HepG2 (cell line): ENCODE results near the gene POU6F2. TPM values are rescaled to one million over a fixed set of nuclear protein-coding genes. Genes with fewer than 3 reads are reported as not detected.

ENCODE experiments used
- ATAC-seq: fragments of 200-7000 bp; cut with Tn5 transposase; 3 replicates; pipeline ENCODE4 v1.9.1; 2020; ENCODE audit warnings: mild to moderate bottlenecking, moderate library complexity
- BruUV-seq: library from RNA; stranded (reverse); fragments of 400-500 nt; replicated peaks from 2 replicates; lab custom pipeline; 2021; lab: Mats Ljungman, UMichigan
- CTCF ChIA-PET: fragments of 300-600 bp; formaldehyde crosslinking; extraction: SDS; loops from one replicate; lab custom pipeline; 2021; ENCODE audit warnings: low total read pairs, inconsistent platforms, low intra/inter-chr PET ratio; lab: Yijun Ruan, JAX
- POLR2A ChIA-PET: fragments of 350-600 bp; sonication (Branson Sonifier 250); formaldehyde crosslinking; loops from one replicate; lab custom pipeline; 2020; ENCODE audit warnings: antibody characterized with exemption, inconsistent platforms; lab: Yijun Ruan, JAX
- DNase-seq: peaks from one replicate; pipeline ENCODE4 v3.0.0-alpha.2; 2015; ENCODE audit warnings: low spot score
- FAIRE-seq: peaks from 3 replicates; lab custom pipeline; 2011; peaks lifted over from hg19 to GRCh38; lab: Jason Lieb, UNC
- H2AFZ ChIP-seq: one replicate; pipeline ENCODE4 v1.6.1; 2011; ENCODE audit warnings: low read length, inconsistent platforms
- H3K27ac ChIP-seq: fragments of 300-600 bp; 3 replicates; pipeline ENCODE4 v1.8.0; 2011; ENCODE audit warnings: mixed run types, mild to moderate bottlenecking, mixed read lengths, low read length, inconsistent platforms; ENCODE audit not compliant: insufficient read depth; ENCODE audit errors: extremely low read length
- H3K27me3 ChIP-seq, 2 experiments: fragments of 200-600 bp in 1 of 2; 2 replicates in 1 of 2; 3 replicates in 1 of 2; pipeline versions ENCODE4 v1.6.0 to v1.8.0; 2011; ENCODE audit warnings: low read length in 2 of 2, mild to moderate bottlenecking in 2 of 2, moderate library complexity in 2 of 2, inconsistent platforms in 1 of 2; ENCODE audit not compliant: insufficient read depth in 2 of 2, control insufficient read depth in 1 of 2
- H3K36me3 ChIP-seq, 2 experiments: fragments of 200-600 bp in 1 of 2; replicated peaks in 1 of 2; 2 replicates in 1 of 2; 3 replicates in 1 of 2; pipeline versions ENCODE4 v1.5.1 to v1.8.0; 2011; ENCODE audit warnings: low read length in 2 of 2, inconsistent platforms in 1 of 2; ENCODE audit not compliant: insufficient read depth in 2 of 2, control insufficient read depth in 1 of 2
- H3K4me1 ChIP-seq: 2 replicates; pipeline ENCODE4 v1.5.1; 2012; ENCODE audit warnings: low read length, inconsistent platforms; ENCODE audit not compliant: insufficient read depth
- H3K4me2 ChIP-seq: 2 replicates; pipeline ENCODE4 v1.6.0; 2011; ENCODE audit warnings: low read depth, low read length, inconsistent platforms
- H3K4me3 ChIP-seq, 3 experiments: fragments of 200-600 bp in 1 of 3; sonication (generic), shearing (Covaris generic) in 1 of 3; replicated peaks in 1 of 3; 2 replicates each; pipeline ENCODE4 v1.5.1; 2011 to 2016; ENCODE audit warnings: low read length in 3 of 3, inconsistent platforms in 2 of 3, low read depth in 2 of 3, mild to moderate bottlenecking in 2 of 3, control low read depth in 1 of 3, mixed read lengths in 1 of 3; ENCODE audit not compliant: insufficient read depth in 1 of 3
- H3K79me2 ChIP-seq: one replicate; pipeline ENCODE4 v1.6.1; 2011; ENCODE audit warnings: low read length, inconsistent platforms; ENCODE audit not compliant: insufficient read depth
- H3K9ac ChIP-seq: 2 replicates; pipeline ENCODE4 v1.6.0; 2011; ENCODE audit warnings: mild to moderate bottlenecking, low read depth, low read length, inconsistent platforms; ENCODE audit not compliant: insufficient read depth
- H3K9me3 ChIP-seq: 2 replicates; pipeline ENCODE4 v1.5.1; 2012; ENCODE audit warnings: mild to moderate bottlenecking, low read length
- H4K20me1 ChIP-seq: 2 replicates; pipeline ENCODE4 v1.6.0; 2011; ENCODE audit warnings: inconsistent platforms, mild to moderate bottlenecking, low read length, moderate library complexity; ENCODE audit not compliant: insufficient read depth
- SP2 ChIP-seq: sonication (generic); formaldehyde crosslinking; IDR thresholded peaks from 2 replicates; pipeline ENCODE4 v1.5.1; 2020; ENCODE audit warnings: mild to moderate bottlenecking, missing genetic modification reagents
- TOE1 ChIP-seq: sonication (generic); formaldehyde crosslinking; IDR thresholded peaks from 2 replicates; pipeline ENCODE4 v1.4.0; 2020; ENCODE audit warnings: mild to moderate bottlenecking, missing genetic modification reagents
- ZFYVE20 ChIP-seq: sonication (generic); formaldehyde crosslinking; IDR thresholded peaks from 2 replicates; pipeline ENCODE4 v1.8.0; 2023; ENCODE audit warnings: low read depth, mild to moderate bottlenecking, moderate library complexity, missing genetic modification reagents, borderline replicate concordance
- ZNF652 ChIP-seq: IDR thresholded peaks from 2 replicates; pipeline ENCODE4 v1.6.1; 2016; ENCODE audit warnings: low read depth, borderline replicate concordance
- ZNF891 ChIP-seq: sonication (generic); formaldehyde crosslinking; IDR thresholded peaks from 2 replicates; pipeline ENCODE4 v1.5.0; 2020; ENCODE audit warnings: mild to moderate bottlenecking, missing genetic modification reagents
- ZSCAN20 ChIP-seq: sonication (generic); formaldehyde crosslinking; IDR thresholded peaks from 2 replicates; pipeline ENCODE4 v1.4.0; 2020; ENCODE audit warnings: missing genetic modification reagents, mild to moderate bottlenecking, borderline replicate concordance
- WGBS: methylation state at CpG from one replicate; pipeline ENCODE4 v1.1.6; 2017; ENCODE audit warnings: low lambda C conversion rate; 5-methylcytosine and 5-hydroxymethylcytosine counted together
- in situ Hi-C: cut with HindIII; loops from 2 replicates; pipeline ENCODE4 v1.10.0; 2017; ENCODE audit warnings: low pct_unique_long_range_greater_than_20kb; ENCODE audit not compliant: extremely low pct_ligation_motif_present
- intact Hi-C: fragments of 100-400 bp; cut with micrococcal nuclease; formaldehyde crosslinking; loops from one replicate; pipeline ENCODE4 v1.10.0; 2022; ENCODE audit not compliant: unreplicated experiment
- polyA plus RNA-seq, 8 experiments: library from polyadenylated mRNA; depleted of rRNA in 3 of 8; stranded (reverse) in 7 of 8; unstranded in 1 of 8; fragments of >200 nt; fragmentation: Illumina TruSeq in 4 of 8; extraction: Trizol in 4 of 8; gene quantifications; 2 replicates each; pipeline versions ENCODE4 v1.2.1 to v1.2.3, GENCODE V29; 2011 to 2016; ENCODE audit warnings: low read depth in 4 of 8, missing spikeins in 1 of 8, mixed read lengths in 1 of 8; ENCODE audit not compliant: insufficient read depth in 1 of 8
- total RNA-seq, 5 experiments: library from RNA; depleted of rRNA; stranded (reverse); fragments of >200 nt; fragmentation: Illumina TruSeq; extraction: Trizol; gene quantifications; 2 replicates each; pipeline ENCODE4 v1.2.3, GENCODE V29; 2016; ENCODE audit warnings: low read depth in 1 of 5
- TF ChIP-seq, protein P1 (sequence below): sonication (generic); formaldehyde crosslinking; IDR thresholded peaks from 2 replicates; pipeline ENCODE4 v1.5.0; 2020; ENCODE audit warnings: missing genetic modification reagents
- TF ChIP-seq, protein P2 (sequence below): fragments of 450-650 bp; IDR thresholded peaks from 2 replicates; pipeline ENCODE4 v1.6.1; 2016

POU6F2 gene
- total and polyA plus RNA-seq, 2 of the 13 experiments (the other 11 are each of a cell fraction or from before 2014, with no cell fraction given), result not detected

DNA sequence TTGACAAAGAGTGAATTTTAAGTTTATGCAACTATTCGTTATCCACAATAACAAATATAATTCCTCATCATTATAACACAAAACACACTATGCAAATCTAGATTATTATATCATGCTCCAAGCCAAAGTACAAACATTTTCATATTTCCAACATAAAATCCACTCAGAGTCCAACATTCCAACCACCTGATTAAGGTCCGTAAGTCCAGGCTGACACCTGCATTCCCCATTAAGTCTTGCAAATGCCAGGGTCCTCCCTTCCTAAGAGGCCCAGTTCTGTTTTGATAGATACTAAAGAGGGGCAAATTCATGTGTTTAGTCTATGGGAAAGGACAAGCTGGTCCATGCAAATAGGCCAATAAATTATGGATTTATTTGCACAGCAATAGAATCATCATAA, 206.1 kb downstream of the POU6F2 start (continued):
- TF ChIP-seq ZFYVE20 (CRISPR knock-in tag) (no peak), SP2 (CRISPR knock-in tag) (no peak), ZSCAN20 (no peak), TOE1 (no peak)

- Histone ChIP-seq H3K27ac (no peak overlapping the region), H3K4me1 (no peaks in the 10 kb centered on the region), H4K20me1 (no peaks in the 10 kb centered on the region), H3K27me3 (peaks cover 1 to 8% of the 10 kb centered on the region in 2 experiments; a peak in 1 of 5 replicates), H2AFZ (no peak overlapping the region), H3K9me3 (no peaks in the 10 kb centered on the region), H3K9ac (no peak overlapping the region), H3K4me3 (no peak overlapping the region), H3K4me2 (no peak overlapping the region), H3K36me3 (no peaks in the 10 kb centered on the region), H3K79me2 (no peaks in the 10 kb centered on the region)
- in situ Hi-C loops (no loop called here), intact Hi-C loops (no loop called here)
- ATAC-seq (no peak), DNase-seq (no peak), FAIRE-seq (no peak)
- WGBS, result 2% methylated on average over 3 of the region's 3 CpGs
- no TSS peak for BruUV-seq
- CTCF ChIA-PET, result no interaction called here
- POLR2A ChIA-PET, result no interaction called here
- TF ChIP-seq ZNF891, result no peak
- TF ChIP-seq, protein P1, sequence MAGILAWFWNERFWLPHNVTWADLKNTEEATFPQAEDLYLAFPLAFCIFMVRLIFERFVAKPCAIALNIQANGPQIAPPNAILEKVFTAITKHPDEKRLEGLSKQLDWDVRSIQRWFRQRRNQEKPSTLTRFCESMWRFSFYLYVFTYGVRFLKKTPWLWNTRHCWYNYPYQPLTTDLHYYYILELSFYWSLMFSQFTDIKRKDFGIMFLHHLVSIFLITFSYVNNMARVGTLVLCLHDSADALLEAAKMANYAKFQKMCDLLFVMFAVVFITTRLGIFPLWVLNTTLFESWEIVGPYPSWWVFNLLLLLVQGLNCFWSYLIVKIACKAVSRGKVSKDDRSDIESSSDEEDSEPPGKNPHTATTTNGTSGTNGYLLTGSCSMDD (CRISPR knock-in tag), result no peak
- no peak for TF ChIP-seq ZNF652 (CRISPR knock-in tag)
- TF ChIP-seq, protein P2, sequence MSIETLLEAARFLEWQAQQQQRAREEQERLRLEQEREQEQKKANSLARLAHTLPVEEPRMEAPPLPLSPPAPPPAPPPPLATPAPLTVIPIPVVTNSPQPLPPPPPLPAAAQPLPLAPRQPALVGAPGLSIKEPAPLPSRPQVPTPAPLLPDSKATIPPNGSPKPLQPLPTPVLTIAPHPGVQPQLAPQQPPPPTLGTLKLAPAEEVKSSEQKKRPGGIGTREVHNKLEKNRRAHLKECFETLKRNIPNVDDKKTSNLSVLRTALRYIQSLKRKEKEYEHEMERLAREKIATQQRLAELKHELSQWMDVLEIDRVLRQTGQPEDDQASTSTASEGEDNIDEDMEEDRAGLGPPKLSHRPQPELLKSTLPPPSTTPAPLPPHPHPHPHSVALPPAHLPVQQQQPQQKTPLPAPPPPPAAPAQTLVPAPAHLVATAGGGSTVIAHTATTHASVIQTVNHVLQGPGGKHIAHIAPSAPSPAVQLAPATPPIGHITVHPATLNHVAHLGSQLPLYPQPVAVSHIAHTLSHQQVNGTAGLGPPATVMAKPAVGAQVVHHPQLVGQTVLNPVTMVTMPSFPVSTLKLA, result no peak
These were observed 206.7 kb downstream of the POU6F2 start for GRCh38 chr7:39184391-39184790.
